ENCODE measurements around the gene GYS2.

Gene GYS2

GRCh38 chr12:21539797-21540196, 64.8 kb downstream of the GYS2 start:
- no peaks in the 10 kb centered on the region for H3K9me3 ChIP-seq (ENCODE audit: insufficient read depth, low read depth, low read length)

GRCh38 chr12:21538061-21538653, 66.5 kb downstream of the GYS2 start:
- no peak for TF ChIP-seq EZH2phosphoT487 (IDR thresholded peaks at IDR 0.05; ENCODE audit: borderline replicate concordance)
- no peak for TF ChIP-seq CTCF (conservative IDR thresholded peaks at IDR 0.05; ENCODE audit: low read length)
- Histone ChIP-seq H3K36me3 (ENCODE audit: insufficient read depth, low read length) (no peaks in the 10 kb centered on the region), H3K27me3 (ENCODE audit: insufficient read depth, low read length, poor library complexity, severe bottlenecking) (no peaks in the 10 kb centered on the region), H3K79me2 (ENCODE audit: insufficient read depth, low read length) (no peaks in the 10 kb centered on the region), H3K9me2 (replicated peaks; ENCODE audit: low read depth, low read length) (no peaks in the 10 kb centered on the region), H4K20me1 (ENCODE audit: insufficient read depth, low read length, poor library complexity, severe bottlenecking) (no peaks in the 10 kb centered on the region), H3F3A (ENCODE audit: low read depth) (no peaks in the 10 kb centered on the region), H3K4me1 (ENCODE audit: insufficient read depth, low read length, poor library complexity, severe bottlenecking) (no peaks in the 10 kb centered on the region), H3K4me3 (ENCODE audit: low read length, poor library complexity, severe bottlenecking) (no peak overlapping the region), H3K9me3 (ENCODE audit: insufficient read depth, low read depth, low read length) (no peaks in the 10 kb centered on the region), H2AFZ (ENCODE audit: low read length) (no peak overlapping the region), H3K9ac (ENCODE audit: low read depth, low read length, poor library complexity, severe bottlenecking) (no peak overlapping the region), H3K4me2 (ENCODE audit: low read depth, low read length, poor library complexity, severe bottlenecking) (no peak overlapping the region)

More at GRCh38 chr12:21539797-21540196, 64.8 kb downstream of the GYS2 start:
- Histone ChIP-seq H3K4me3 (ENCODE audit: low read length, poor library complexity, severe bottlenecking) (no peak overlapping the region), H3K27me3 (ENCODE audit: insufficient read depth, low read length, poor library complexity, severe bottlenecking) (no peaks in the 10 kb centered on the region), H3K4me2 (ENCODE audit: low read depth, low read length, poor library complexity, severe bottlenecking) (no peak overlapping the region), H3K36me3 (ENCODE audit: insufficient read depth, low read length) (no peaks in the 10 kb centered on the region), H3F3A (ENCODE audit: low read depth) (no peaks in the 10 kb centered on the region), H4K20me1 (ENCODE audit: insufficient read depth, low read length, poor library complexity, severe bottlenecking) (no peaks in the 10 kb centered on the region), H3K9me2 (replicated peaks; ENCODE audit: low read depth, low read length) (no peaks in the 10 kb centered on the region), H3K4me1 (ENCODE audit: insufficient read depth, low read length, poor library complexity, severe bottlenecking) (no peaks in the 10 kb centered on the region), H2AFZ (ENCODE audit: low read length) (no peak overlapping the region), H3K9ac (ENCODE audit: low read depth, low read length, poor library complexity, severe bottlenecking) (no peak overlapping the region), H3K79me2 (ENCODE audit: insufficient read depth, low read length) (no peaks in the 10 kb centered on the region)
- TF ChIP-seq CTCF (conservative IDR thresholded peaks at IDR 0.05; ENCODE audit: low read length) (no peak), EZH2phosphoT487 (IDR thresholded peaks at IDR 0.05; ENCODE audit: borderline replicate concordance) (no peak)

GRCh38 chr12:21529456-21529855, 75.2 kb downstream of the GYS2 start:
- Histone ChIP-seq H3K4me2 (ENCODE audit: low read depth, low read length, poor library complexity, severe bottlenecking) (no peak overlapping the region), H3K4me1 (ENCODE audit: insufficient read depth, low read length, poor library complexity, severe bottlenecking) (no peaks in the 10 kb centered on the region), H3K9ac (ENCODE audit: low read depth, low read length, poor library complexity, severe bottlenecking) (no peak overlapping the region), H3K9me2 (replicated peaks; ENCODE audit: low read depth, low read length) (no peaks in the 10 kb centered on the region), H3K36me3 (ENCODE audit: insufficient read depth, low read length) (no peaks in the 10 kb centered on the region), H4K20me1 (ENCODE audit: insufficient read depth, low read length, poor library complexity, severe bottlenecking) (no peaks in the 10 kb centered on the region), H3K27me3 (ENCODE audit: insufficient read depth, low read length, poor library complexity, severe bottlenecking) (no peaks in the 10 kb centered on the region), H3K4me3 (ENCODE audit: low read length, poor library complexity, severe bottlenecking) (no peak overlapping the region), H3F3A (ENCODE audit: low read depth) (no peaks in the 10 kb centered on the region), H3K79me2 (ENCODE audit: insufficient read depth, low read length) (no peaks in the 10 kb centered on the region), H3K9me3 (ENCODE audit: insufficient read depth, low read depth, low read length) (no peaks in the 10 kb centered on the region), H2AFZ (ENCODE audit: low read length) (no peak overlapping the region)
- TF ChIP-seq CTCF (conservative IDR thresholded peaks at IDR 0.05; ENCODE audit: low read length) (no peak), EZH2phosphoT487 (IDR thresholded peaks at IDR 0.05; ENCODE audit: borderline replicate concordance) (no peak)
